Brain microvascular endothelial cell (primary cell): Measurements from ENCODE around the gene POFUT2.

Experiments
- DNase-seq: peaks from one replicate; pipeline ENCODE4 v3.0.0-alpha.2; 2020
- H3K27ac ChIP-seq: fragments of 250-450 bp; sonication (Bioruptor Pico); 2 replicates; pipeline ENCODE4 v1.5.1; 2020; ENCODE audit warnings: mild to moderate bottlenecking, moderate library complexity
- H3K27me3 ChIP-seq: fragments of 250-450 bp; sonication (Bioruptor Pico); replicated peaks from 2 replicates; pipeline ENCODE4 v1.5.1; 2020; ENCODE audit warnings: mild to moderate bottlenecking
- H3K36me3 ChIP-seq: fragments of 250-450 bp; sonication (Bioruptor Pico); replicated peaks from 2 replicates; pipeline ENCODE4 v1.5.1; 2020; ENCODE audit warnings: mild to moderate bottlenecking
- H3K4me3 ChIP-seq: 2 replicates; pipeline ENCODE4 v1.5.1; 2011; ENCODE audit warnings: low read depth, mild to moderate bottlenecking, control low read depth, low read length, moderate library complexity
- CTCF ChIP-seq: IDR thresholded peaks from 2 replicates; pipeline ENCODE4 v1.5.1; 2011; ENCODE audit warnings: low read depth, mild to moderate bottlenecking, moderate library complexity, low read length, control low read depth, inconsistent platforms; ENCODE audit errors: missing control alignments
- in situ Hi-C: cut with HindIII; loops from 2 replicates; pipeline ENCODE4 v1.10.0; 2017; ENCODE audit warnings: low sequenced_read_pairs, low pct_ligation_motif_present

The POFUT2 gene

GRCh38 chr21:45237401-45237800, 50.3 kb downstream of the POFUT2 start:
- Histone ChIP-seq H3K36me3 (no peaks in the 10 kb centered on the region), H3K4me3 (no peak overlapping the region), H3K27ac (no peak overlapping the region), H3K27me3 (no peaks in the 10 kb centered on the region)
- DNase-seq = no peak
- no peak for TF ChIP-seq CTCF
- in situ Hi-C loops = no loop called here

GRCh38 chr21:45236481-45236880, 51.2 kb downstream of the POFUT2 start:
- DNase-seq = no peak
- in situ Hi-C loops = no loop called here
- Histone ChIP-seq H3K27ac (no peak overlapping the region), H3K36me3 (no peaks in the 10 kb centered on the region), H3K27me3 (no peaks in the 10 kb centered on the region), H3K4me3 (no peak overlapping the region)
- no peak for TF ChIP-seq CTCF

GRCh38 chr21:45235488-45235887, 52.2 kb downstream of the POFUT2 start:
- H3K4me3 ChIP-seq = no peak overlapping the region
- no peak for TF ChIP-seq CTCF
- H3K27me3 ChIP-seq = no peaks in the 10 kb centered on the region
- in situ Hi-C loops = no loop called here
- H3K27ac ChIP-seq = no peak overlapping the region
- no peaks in the 10 kb centered on the region for H3K36me3 ChIP-seq
- DNase-seq = no peak

GRCh38 chr21:45234965-45235364, 52.7 kb downstream of the POFUT2 start:
- no peak for DNase-seq
- in situ Hi-C loops = no loop called here

GRCh38 chr21:45234127-45234526, 53.6 kb downstream of the POFUT2 start:
- H3K36me3 ChIP-seq = no peaks in the 10 kb centered on the region
- no peak overlapping the region for H3K4me3 ChIP-seq
- no peaks in the 10 kb centered on the region for H3K27me3 ChIP-seq
- in situ Hi-C loops = no loop called here
- no peak overlapping the region for H3K27ac ChIP-seq
- TF ChIP-seq CTCF = no peak
- no peak for DNase-seq

More at GRCh38 chr21:45234965-45235364, 52.7 kb downstream of the POFUT2 start:
- TF ChIP-seq CTCF = no peak
- no peaks in the 10 kb centered on the region for H3K27me3 ChIP-seq
- H3K27ac ChIP-seq = no peak overlapping the region
- H3K36me3 ChIP-seq = no peaks in the 10 kb centered on the region
- no peak overlapping the region for H3K4me3 ChIP-seq

- in situ Hi-C loops = no loop called here
- Histone ChIP-seq H3K27me3 (no peaks in the 10 kb centered on the region), H3K27ac (no peak overlapping the region), H3K4me3 (no peak overlapping the region), H3K36me3 (no peaks in the 10 kb centered on the region)
- DNase-seq = no peak
- TF ChIP-seq CTCF = no peak
Measured at GRCh38 chr21:45231705-45232104, 56.0 kb downstream of the POFUT2 start.
